Peyer's patch (tissue), 4 donors: ENCODE results near the gene AGER.

ENCODE experiments used
- CTCF ChIP-seq, 6 experiments: fragments of 450-650 bp in 4 of 6; fragments of 200-600 bp in 2 of 6; sonication (generic) in 1 of 6; IDR thresholded peaks; one replicate each; pipeline ENCODE4 v1.5.1; 2017 to 2019; ENCODE audit warnings: antibody characterized with exemption in 6 of 6, mild to moderate bottlenecking in 3 of 6, moderate library complexity in 1 of 6
- POLR2A ChIP-seq, 2 donors: fragments of 450-650 bp; IDR thresholded peaks; one replicate each; pipeline ENCODE4 v1.5.1; 2017; ENCODE audit warnings: antibody characterized with exemption in 2 of 2, mild to moderate bottlenecking in 2 of 2, moderate library complexity in 2 of 2

DNA sequence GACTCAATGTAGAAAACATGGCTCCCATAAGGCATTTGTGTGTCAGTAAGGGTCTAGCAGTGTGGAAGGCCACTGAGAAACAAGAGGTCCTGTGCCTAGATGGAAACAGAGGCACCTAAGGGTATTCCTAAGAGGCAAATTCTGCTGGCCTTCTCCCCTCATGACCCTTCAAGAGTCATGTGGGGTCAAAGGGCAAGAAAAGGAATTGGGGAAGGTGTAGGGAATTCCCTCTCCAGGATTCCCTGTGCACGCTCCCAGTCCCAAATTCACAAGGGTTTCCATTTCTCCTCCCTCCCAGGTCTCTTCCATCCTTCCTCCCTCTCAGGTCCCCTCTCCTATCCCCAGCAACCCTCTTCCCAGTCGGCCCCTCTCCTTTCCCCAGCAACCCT, 8.7 kb downstream of the AGER start:
- TF ChIP-seq CTCF (IDR thresholded peaks at IDR 0.05) (no peak), POLR2A (IDR thresholded peaks at IDR 0.05) (no peak)
